Lower lobe of right lung (tissue), 2 donors: ENCODE data around the gene HUWE1. TPM values are rescaled to one million over a fixed set of nuclear protein-coding genes. Genes with fewer than 3 reads are reported as not detected.

Source experiments
- ATAC-seq, 2 donors: fragments of 200-7000 bp; cut with Tn5 transposase; one replicate each; pipeline ENCODE4 v1.9.1; 2020 to 2022; ENCODE audit warnings: mild to moderate bottlenecking in 2 of 2, moderate library complexity in 2 of 2
- DNase-seq: peaks from one replicate; pipeline ENCODE4 v3.0.0-alpha.2; 2020
- H3K27ac ChIP-seq: fragments of 200-600 bp; one replicate; pipeline ENCODE4 v1.8.0; 2022
- H3K27me3 ChIP-seq: fragments of 200-600 bp; one replicate; pipeline ENCODE4 v1.8.0; 2022; ENCODE audit warnings: low read depth
- H3K36me3 ChIP-seq: fragments of 200-600 bp; one replicate; pipeline ENCODE4 v1.8.0; 2022; ENCODE audit warnings: mild to moderate bottlenecking
- H3K4me1 ChIP-seq: fragments of 200-600 bp; one replicate; pipeline ENCODE4 v1.8.0; 2022
- H3K4me3 ChIP-seq: fragments of 200-600 bp; one replicate; pipeline ENCODE4 v1.8.0; 2022; ENCODE audit warnings: mild to moderate bottlenecking
- H3K9me3 ChIP-seq: fragments of 200-600 bp; one replicate; pipeline ENCODE4 v1.8.0; 2022
- CTCF ChIP-seq: fragments of 200-600 bp; IDR thresholded peaks from one replicate; pipeline ENCODE4 v1.8.0; 2022; ENCODE audit warnings: antibody characterized with exemption, mild to moderate bottlenecking
- intact Hi-C: fragments of 100-400 bp; cut with DNase I; formaldehyde crosslinking; loops from one replicate; pipeline ENCODE4 v1.11.0; 2022
- total RNA-seq: library from RNA; stranded (reverse); fragmentation: NEBNext Ultra II Directional; extraction: Animal tissue kit (Norgen Biotek cat#: 25700); gene quantifications from one replicate; pipeline ENCODE4 v1.2.1, GENCODE V29; 2021
- donor health status: DM: no; HTN: yes; CAD: no; lungs with severe emphysema.

Gene HUWE1
- total RNA-seq, 1 donor from 2014 or later = 162 TPM

GRCh38 chrX:53677286-53677685, 9.2 kb downstream of the HUWE1 start:
- Histone ChIP-seq H3K27me3 (no peaks in the 10 kb centered on the region), H3K4me3 (no peak overlapping the region), H3K4me1 (peaks cover 12% of the 10 kb centered on the region), H3K27ac (no peak overlapping the region), H3K9me3 (no peaks in the 10 kb centered on the region), H3K36me3 (peaks cover 48% of the 10 kb centered on the region)
- DNase-seq = no peak
- ATAC-seq = no peak
- TF ChIP-seq CTCF = no peak
- intact Hi-C loops = no loop called here

- TF ChIP-seq CTCF = no peak
- intact Hi-C loops = no loop called here
- H3K36me3 ChIP-seq = peaks cover 49% of the 10 kb centered on the region
- DNase-seq = no peak
- no peak for ATAC-seq
- no peaks in the 10 kb centered on the region for H3K9me3 ChIP-seq
- H3K4me1 ChIP-seq = no peaks in the 10 kb centered on the region
- H3K27ac ChIP-seq = no peak overlapping the region
- no peak overlapping the region for H3K4me3 ChIP-seq
- H3K27me3 ChIP-seq = no peaks in the 10 kb centered on the region
Observed at GRCh38 chrX:53674581-53674980, 11.9 kb downstream of the HUWE1 start.

GRCh38 chrX:53669258-53669657, 17.3 kb downstream of the HUWE1 start:
- Histone ChIP-seq H3K27me3 (no peaks in the 10 kb centered on the region), H3K27ac (no peak overlapping the region), H3K36me3 (peaks cover 21% of the 10 kb centered on the region), H3K4me3 (no peak overlapping the region), H3K9me3 (no peaks in the 10 kb centered on the region), H3K4me1 (no peaks in the 10 kb centered on the region)
- ATAC-seq (no peak), DNase-seq (no peak)
- TF ChIP-seq CTCF = no peak
- intact Hi-C loops = no loop called here

GRCh38 chrX:53666171-53666570, 20.3 kb downstream of the HUWE1 start:
- H3K27me3 ChIP-seq = no peaks in the 10 kb centered on the region
- TF ChIP-seq CTCF = no peak
- no peak for ATAC-seq
- H3K36me3 ChIP-seq = peaks cover 20% of the 10 kb centered on the region
- no peak for DNase-seq
- intact Hi-C loops = no loop called here
- H3K4me1 ChIP-seq = no peaks in the 10 kb centered on the region
- H3K4me3 ChIP-seq = no peak overlapping the region
- no peaks in the 10 kb centered on the region for H3K9me3 ChIP-seq
- no peak overlapping the region for H3K27ac ChIP-seq

- Histone ChIP-seq H3K9me3 (no peaks in the 10 kb centered on the region), H3K4me3 (no peak overlapping the region), H3K4me1 (no peaks in the 10 kb centered on the region), H3K27ac (no peak overlapping the region), H3K36me3 (peaks cover 7% of the 10 kb centered on the region), H3K27me3 (no peaks in the 10 kb centered on the region)
- TF ChIP-seq CTCF = no peak
- intact Hi-C loops = no loop called here
- DNase-seq (no peak), ATAC-seq (no peak)
Observed at GRCh38 chrX:53660004-53660403, 26.5 kb downstream of the HUWE1 start.

- DNase-seq (no peak), ATAC-seq (no peak)
- Histone ChIP-seq H3K9me3 (no peaks in the 10 kb centered on the region), H3K27me3 (no peaks in the 10 kb centered on the region), H3K36me3 (peaks cover 7% of the 10 kb centered on the region), H3K4me1 (no peaks in the 10 kb centered on the region), H3K27ac (no peak overlapping the region), H3K4me3 (no peak overlapping the region)
- no peak for TF ChIP-seq CTCF
- intact Hi-C loops = no loop called here
Observed at GRCh38 chrX:53659039-53659438, 27.5 kb downstream of the HUWE1 start.
